Measurements from ENCODE around the gene ARHGAP15. TPM values are rescaled to one million over a fixed set of nuclear protein-coding genes. Genes with fewer than 3 reads are reported as not detected.

The ARHGAP15 gene
- total RNA-seq, 1 donor from 2014 or later = not detected

DNA sequence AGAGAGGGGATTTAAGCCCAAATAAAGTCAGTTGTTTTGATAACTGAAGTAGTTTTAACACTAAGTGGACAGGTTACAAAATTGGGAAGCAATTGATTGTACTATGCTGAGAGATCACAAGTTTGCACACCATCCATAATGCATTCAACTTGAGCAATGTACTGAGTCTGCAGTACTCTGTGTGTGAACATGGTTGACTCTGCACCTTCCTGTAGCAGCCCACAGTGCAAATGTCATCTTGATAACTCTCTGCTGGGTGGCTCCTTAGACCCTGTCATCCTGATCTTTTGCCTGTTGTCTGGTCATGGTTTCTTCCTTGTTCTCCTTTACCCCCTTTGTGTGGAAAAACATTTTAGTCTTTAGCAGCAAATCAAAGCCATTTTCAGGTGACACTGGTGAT, 168.0 kb downstream of the ARHGAP15 start:
- Histone ChIP-seq H3K4me3 (ENCODE audit: low read depth, low read length) (no peak overlapping the region), H3K27me3 (ENCODE audit: control insufficient read depth, insufficient read depth, low read length) (no peaks in the 10 kb centered on the region), H3K36me3 (ENCODE audit: control insufficient read depth, insufficient read depth, low read length) (no peaks in the 10 kb centered on the region)
- no peak for DNase-seq (ENCODE audit: low read depth)
- TF ChIP-seq, protein P1, sequence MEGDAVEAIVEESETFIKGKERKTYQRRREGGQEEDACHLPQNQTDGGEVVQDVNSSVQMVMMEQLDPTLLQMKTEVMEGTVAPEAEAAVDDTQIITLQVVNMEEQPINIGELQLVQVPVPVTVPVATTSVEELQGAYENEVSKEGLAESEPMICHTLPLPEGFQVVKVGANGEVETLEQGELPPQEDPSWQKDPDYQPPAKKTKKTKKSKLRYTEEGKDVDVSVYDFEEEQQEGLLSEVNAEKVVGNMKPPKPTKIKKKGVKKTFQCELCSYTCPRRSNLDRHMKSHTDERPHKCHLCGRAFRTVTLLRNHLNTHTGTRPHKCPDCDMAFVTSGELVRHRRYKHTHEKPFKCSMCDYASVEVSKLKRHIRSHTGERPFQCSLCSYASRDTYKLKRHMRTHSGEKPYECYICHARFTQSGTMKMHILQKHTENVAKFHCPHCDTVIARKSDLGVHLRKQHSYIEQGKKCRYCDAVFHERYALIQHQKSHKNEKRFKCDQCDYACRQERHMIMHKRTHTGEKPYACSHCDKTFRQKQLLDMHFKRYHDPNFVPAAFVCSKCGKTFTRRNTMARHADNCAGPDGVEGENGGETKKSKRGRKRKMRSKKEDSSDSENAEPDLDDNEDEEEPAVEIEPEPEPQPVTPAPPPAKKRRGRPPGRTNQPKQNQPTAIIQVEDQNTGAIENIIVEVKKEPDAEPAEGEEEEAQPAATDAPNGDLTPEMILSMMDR (IDR thresholded peaks at IDR 0.05; ENCODE audit: insufficient read depth, low read length, poor library complexity, severe bottlenecking) = no peak

- Histone ChIP-seq H3K4me3 (ENCODE audit: low read depth, low read length) (no peak overlapping the region), H3K36me3 (ENCODE audit: control insufficient read depth, insufficient read depth, low read length) (no peaks in the 10 kb centered on the region), H3K27me3 (ENCODE audit: control insufficient read depth, insufficient read depth, low read length) (no peaks in the 10 kb centered on the region)
- TF ChIP-seq, protein P1 (IDR thresholded peaks at IDR 0.05; ENCODE audit: insufficient read depth, low read length, poor library complexity, severe bottlenecking) = no peak
- no peak for DNase-seq (ENCODE audit: low read depth)
Measured at GRCh38 chr2:143300536-143300935, 171.3 kb downstream of the ARHGAP15 start.

GRCh38 chr2:143311426-143311825, 182.2 kb downstream of the ARHGAP15 start:
- TF ChIP-seq, protein P1 (IDR thresholded peaks at IDR 0.05; ENCODE audit: insufficient read depth, low read length, poor library complexity, severe bottlenecking) = no peak
- H3K27me3 ChIP-seq (ENCODE audit: control insufficient read depth, insufficient read depth, low read length) = no peaks in the 10 kb centered on the region
- no peaks in the 10 kb centered on the region for H3K36me3 ChIP-seq (ENCODE audit: control insufficient read depth, insufficient read depth, low read length)
- H3K4me3 ChIP-seq (ENCODE audit: low read depth, low read length) = no peak overlapping the region
- DNase-seq (ENCODE audit: low read depth) = no peak

DNA sequence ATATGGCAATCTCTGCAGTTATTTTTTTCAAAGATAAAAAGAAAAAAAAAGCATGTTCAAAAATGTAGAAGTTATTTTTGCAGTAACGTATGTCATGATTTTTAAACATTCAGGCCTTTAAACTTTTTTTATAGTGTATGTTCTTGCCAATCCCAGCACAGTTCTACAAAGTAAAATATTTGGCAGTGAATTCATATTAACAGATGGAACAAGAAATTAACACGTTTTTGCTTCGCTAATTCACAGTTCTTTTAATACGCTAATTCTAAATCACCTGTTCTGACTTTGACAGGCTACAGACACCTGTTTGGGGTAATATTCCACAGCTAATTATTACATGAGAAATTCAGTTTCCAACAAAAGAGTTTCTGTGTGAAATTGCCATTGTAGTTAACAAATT, 183.2 kb downstream of the ARHGAP15 start:
- DNase-seq (ENCODE audit: low read depth) = no peak
- Histone ChIP-seq H3K27me3 (ENCODE audit: control insufficient read depth, insufficient read depth, low read length) (no peaks in the 10 kb centered on the region), H3K4me3 (ENCODE audit: low read depth, low read length) (no peak overlapping the region), H3K36me3 (ENCODE audit: control insufficient read depth, insufficient read depth, low read length) (no peaks in the 10 kb centered on the region)
- TF ChIP-seq, protein P1 (IDR thresholded peaks at IDR 0.05; ENCODE audit: insufficient read depth, low read length, poor library complexity, severe bottlenecking) = no peak

DNA sequence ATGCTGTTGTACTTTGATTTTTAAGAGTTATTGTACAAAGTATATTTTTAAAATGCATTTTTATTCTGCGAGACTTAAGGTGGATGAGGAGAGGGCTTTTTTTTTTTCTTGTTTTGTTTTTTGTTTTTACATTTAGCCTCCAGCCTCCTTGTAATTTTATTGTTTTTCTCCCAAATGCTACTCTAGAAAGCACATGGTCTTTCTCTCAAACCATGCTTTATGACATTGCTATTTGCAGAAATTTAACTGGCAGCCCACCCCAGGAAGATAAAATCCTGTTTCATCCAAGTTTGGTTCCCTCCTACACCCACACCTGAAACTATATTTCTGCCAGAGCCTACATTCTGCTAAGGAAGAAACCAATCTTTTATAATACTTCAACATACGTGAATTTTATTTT, 184.6 kb downstream of the ARHGAP15 start:
- no peaks in the 10 kb centered on the region for H3K27me3 ChIP-seq (ENCODE audit: control insufficient read depth, insufficient read depth, low read length)
- TF ChIP-seq, protein P1 (IDR thresholded peaks at IDR 0.05; ENCODE audit: insufficient read depth, low read length, poor library complexity, severe bottlenecking) = no peak
- H3K4me3 ChIP-seq (ENCODE audit: low read depth, low read length) = no peak overlapping the region
- DNase-seq (ENCODE audit: low read depth) = no peak
- no peaks in the 10 kb centered on the region for H3K36me3 ChIP-seq (ENCODE audit: control insufficient read depth, insufficient read depth, low read length)

GRCh38 chr2:143321994-143322393, 192.8 kb downstream of the ARHGAP15 start:
- TF ChIP-seq, protein P1 (IDR thresholded peaks at IDR 0.05; ENCODE audit: insufficient read depth, low read length, poor library complexity, severe bottlenecking) = no peak
- Histone ChIP-seq H3K36me3 (ENCODE audit: control insufficient read depth, insufficient read depth, low read length) (no peaks in the 10 kb centered on the region), H3K4me3 (ENCODE audit: low read depth, low read length) (no peak overlapping the region), H3K27me3 (ENCODE audit: control insufficient read depth, insufficient read depth, low read length) (no peaks in the 10 kb centered on the region)
- no peak for DNase-seq (ENCODE audit: low read depth)

Data from kidney epithelial cell (primary cell).